ENCODE data around the gene BACH2.

BACH2 gene

GRCh38 chr6:89955364-89955763, 341.3 kb downstream of the BACH2 start:
- no peak for DNase-seq

- no peak for DNase-seq
Measured at GRCh38 chr6:89954721-89955148, 341.9 kb downstream of the BACH2 start.

- DNase-seq, result peak; percentile 80
Measured at GRCh38 chr6:89952686-89953085, 344.0 kb downstream of the BACH2 start.

GRCh38 chr6:89952105-89952671, 344.5 kb downstream of the BACH2 start:
- peak; percentile 14 for DNase-seq

- no peak for DNase-seq
Measured at GRCh38 chr6:89951574-89952104, 345.0 kb downstream of the BACH2 start.

GRCh38 chr6:89950879-89951391, 345.7 kb downstream of the BACH2 start:
- DNase-seq, result no peak

- no peak for DNase-seq
Measured at GRCh38 chr6:89950446-89950845, 346.2 kb downstream of the BACH2 start.

- DNase-seq, result no peak
Measured at GRCh38 chr6:89948876-89949275, 347.8 kb downstream of the BACH2 start.

GRCh38 chr6:89944826-89945407, 351.7 kb downstream of the BACH2 start:
- DNase-seq, result peak; percentile 53

GRCh38 chr6:89944181-89944755, 352.4 kb downstream of the BACH2 start:
- no peak for DNase-seq

- DNase-seq, result no peak
Measured at GRCh38 chr6:89942601-89943000, 354.0 kb downstream of the BACH2 start.

GRCh38 chr6:89941763-89942497, 354.7 kb downstream of the BACH2 start:
- DNase-seq, result no peak

- no peak for DNase-seq
Measured at GRCh38 chr6:89941031-89941762, 355.4 kb downstream of the BACH2 start.

- peak; percentile 80 for DNase-seq
Measured at GRCh38 chr6:89940225-89941027, 356.2 kb downstream of the BACH2 start.

GRCh38 chr6:89939144-89939543, 357.5 kb downstream of the BACH2 start:
- DNase-seq, result no peak

- no peak for DNase-seq
Measured at GRCh38 chr6:89938014-89938413, 358.6 kb downstream of the BACH2 start.

GRCh38 chr6:89936177-89936576, 360.5 kb downstream of the BACH2 start:
- DNase-seq, result no peak

- no peak for DNase-seq
Measured at GRCh38 chr6:89934685-89935366, 361.8 kb downstream of the BACH2 start.

- DNase-seq, result no peak
Measured at GRCh38 chr6:89932245-89932802, 364.3 kb downstream of the BACH2 start.

- no peak for DNase-seq
Measured at GRCh38 chr6:89930789-89931188, 365.9 kb downstream of the BACH2 start.

GRCh38 chr6:89928604-89929003, 368.0 kb downstream of the BACH2 start:
- DNase-seq, result no peak
